ENCODE measurements around the gene CD8B2. TPM values are rescaled to one million over a fixed set of nuclear protein-coding genes. Genes with fewer than 3 reads are reported as not detected.

Gene CD8B2
- polyA plus RNA-seq, 2 of the 4 experiments (the other 2 are of a cell fraction): not detected

GRCh38 chr2:106542746-106543359 lies 55.7 kb downstream of the CD8B2 start (continued):
- TF ChIP-seq RNF2 (IDR thresholded peaks at IDR 0.05; ENCODE audit: borderline replicate concordance, low read depth): no peak
- TF ChIP-seq HES2 (IDR thresholded peaks at IDR 0.05): no peak
- no peak for TF ChIP-seq KDM5A (IDR thresholded peaks at IDR 0.05)
- TF ChIP-seq E2F6 (IDR thresholded peaks at IDR 0.05; ENCODE audit: borderline replicate concordance, low read depth): no peak
- TF ChIP-seq MAZ (IDR thresholded peaks at IDR 0.05; ENCODE audit: borderline replicate concordance, low read depth, low read length): no peak

GRCh38 chr2:106545007-106545406 lies 57.8 kb downstream of the CD8B2 start:
- WGBS (ENCODE audit: missing lambda C conversion rate): 75% methylated on average over 10 of the region's 10 CpGs
- POLR2A ChIA-PET: no interaction called here
- FAIRE-seq (no peak), ATAC-seq (no peak), DNase-seq (ENCODE audit: low read depth in 1 of 2, low spot score in 1 of 2) (no peak)
- no peak overlapping the region for H3K4me3 ChIP-seq
- no peak for TF ChIP-seq CEBPB (IDR thresholded peaks at IDR 0.05)
- no peak for TF ChIP-seq ESRRA (IDR thresholded peaks at IDR 0.05; ENCODE audit: borderline replicate concordance, low read length)
- no peak for TF ChIP-seq BCL3 (IDR thresholded peaks at IDR 0.05)
- TF ChIP-seq POLR2AphosphoS2 (conservative IDR thresholded peaks at IDR 0.05; ENCODE audit: low read length): no peak
- no peak for TF ChIP-seq PHF8 (IDR thresholded peaks at IDR 0.05; ENCODE audit: borderline replicate concordance, low read depth)
- TF ChIP-seq HEYL (CRISPR knock-in tag; IDR thresholded peaks at IDR 0.05): no peak
- TF ChIP-seq ATOH8 (CRISPR knock-in tag; IDR thresholded peaks at IDR 0.05; ENCODE audit: low read depth): no peak
- TF ChIP-seq E2F6 (IDR thresholded peaks at IDR 0.05; ENCODE audit: borderline replicate concordance, low read depth): no peak
- TF ChIP-seq EHMT2 (IDR thresholded peaks at IDR 0.05; ENCODE audit: low read depth): no peak
- no peak for TF ChIP-seq NR3C1 (IDR thresholded peaks at IDR 0.05)
- no peak for TF ChIP-seq MAZ (IDR thresholded peaks at IDR 0.05; ENCODE audit: borderline replicate concordance, low read depth, low read length)
- no peak for TF ChIP-seq CBX8 (IDR thresholded peaks at IDR 0.05)
- TF ChIP-seq RAD21 (conservative IDR thresholded peaks at IDR 0.05 in 1 of 2, IDR thresholded peaks at IDR 0.05 in 1 of 2): no peak
- no peak for TF ChIP-seq HOXB13 (CRISPR knock-in tag; IDR thresholded peaks at IDR 0.05; ENCODE audit: low read depth)
- TF ChIP-seq ZFP36 (IDR thresholded peaks at IDR 0.05; ENCODE audit: borderline replicate concordance, partially characterized antibody): no peak
- no peak overlapping the region for H3K4me2 ChIP-seq
- CTCF ChIA-PET: interaction anchor here (2.1 to 3.2 kb wide), 2 partner anchors 37 to 440 kb away, joined by 6 to 14 read pairs; no protein-coding TSS in a partner anchor
- H3K9me3 ChIP-seq: no peaks in the 10 kb centered on the region
- no peak overlapping the region for H3K27ac ChIP-seq
- H3K4me1 ChIP-seq: no peaks in the 10 kb centered on the region

GRCh38 chr2:106546391-106546990 lies 59.3 kb downstream of the CD8B2 start:
- no peak for ATAC-seq
- WGBS (ENCODE audit: missing lambda C conversion rate): 66% methylated on average over 8 of the region's 8 CpGs
- Histone ChIP-seq H3K27ac (no peak overlapping the region), H3K4me1 (no peaks in the 10 kb centered on the region), H3K4me2 (no peak overlapping the region), H3K9me3 (no peaks in the 10 kb centered on the region), H3K4me3 (no peak overlapping the region)
- ChIA-PET CTCF (interaction anchor here (0.9 to 2.1 kb wide), 4 partner anchors 10 to 442 kb away, joined by 3 to 6 read pairs (median 4); no protein-coding TSS in a partner anchor), POLR2A (no interaction called here)
- no peak for TF ChIP-seq POLR2AphosphoS2 (conservative IDR thresholded peaks at IDR 0.05; ENCODE audit: low read length)
- no peak for TF ChIP-seq EHF (CRISPR knock-in tag; IDR thresholded peaks at IDR 0.05)
- TF ChIP-seq POLR2A (IDR thresholded peaks at IDR 0.05; ENCODE audit: low read length): no peak
- TF ChIP-seq HES2 (IDR thresholded peaks at IDR 0.05): no peak
- TF ChIP-seq CBX8 (IDR thresholded peaks at IDR 0.05): no peak
- TF ChIP-seq KDM5A (IDR thresholded peaks at IDR 0.05): no peak
- TF ChIP-seq EHMT2 (IDR thresholded peaks at IDR 0.05; ENCODE audit: low read depth): no peak
- TF ChIP-seq CHD2 (IDR thresholded peaks at IDR 0.05; ENCODE audit: low read length, partially characterized antibody): no peak
- no peak for TF ChIP-seq FOSB (CRISPR knock-in tag; IDR thresholded peaks at IDR 0.05)
- no peak for TF ChIP-seq HDAC2 (IDR thresholded peaks at IDR 0.05)
- DNase-seq (ENCODE audit: low read depth in 1 of 2, low spot score in 1 of 2): no peak
- no peak for FAIRE-seq

Measured in A549 (cell line).